Upper lobe of left lung (tissue), 6 donors: ENCODE results near the gene SLC9A9. TPM values are rescaled to one million over a fixed set of nuclear protein-coding genes. Genes with fewer than 3 reads are reported as not detected.

Experiments
- ATAC-seq, 2 donors: fragments of 200-7000 bp; cut with Tn5 transposase; one replicate each; pipeline ENCODE4 v1.9.1; 2022; ENCODE audit warnings: mild to moderate bottlenecking in 2 of 2, moderate library complexity in 2 of 2; ENCODE audit not compliant: low FRiP score in 2 of 2
- DNase-seq, 2 donors: peaks; one replicate each; pipeline ENCODE4 v3.0.0-alpha.2; 2019 to 2020
- H3K27ac ChIP-seq, 4 donors: fragments of 200-600 bp; sonication (generic); one replicate each; pipeline ENCODE4 v1.5.1; 2016 to 2019
- H3K27me3 ChIP-seq, 4 donors: fragments of 200-600 bp; sonication (generic); one replicate each; pipeline ENCODE4 v1.5.1; 2017 to 2019
- H3K36me3 ChIP-seq, 4 donors: fragments of 200-600 bp; sonication (generic); one replicate each; pipeline ENCODE4 v1.5.1; 2016 to 2019
- H3K4me1 ChIP-seq, 4 donors: fragments of 200-600 bp; sonication (generic); one replicate each; pipeline ENCODE4 v1.5.1; 2018 to 2019
- H3K4me3 ChIP-seq, 4 donors: fragments of 200-600 bp; sonication (generic); one replicate each; pipeline ENCODE4 v1.5.1; 2017 to 2019; ENCODE audit warnings: mild to moderate bottlenecking in 2 of 4, moderate library complexity in 1 of 4
- H3K9me3 ChIP-seq, 4 donors: fragments of 200-600 bp; sonication (generic); one replicate each; pipeline ENCODE4 v1.5.1; 2018 to 2019
- CTCF ChIP-seq, 6 experiments: fragments of 450-650 bp in 4 of 6; fragments of 200-600 bp in 2 of 6; sonication (generic) in 2 of 6; IDR thresholded peaks; one replicate each; pipeline ENCODE4 v1.5.1; 2016 to 2019; ENCODE audit warnings: antibody characterized with exemption in 6 of 6
- EP300 ChIP-seq, 4 donors: sonication (generic); formaldehyde crosslinking; IDR thresholded peaks; one replicate each; pipeline ENCODE4 v1.5.1; 2017; ENCODE audit warnings: antibody characterized with exemption in 4 of 4, control low read depth in 2 of 4
- POLR2A ChIP-seq, 4 donors: fragments of 450-650 bp; IDR thresholded peaks; one replicate each; pipeline ENCODE4 v1.5.1; 2016 to 2017; ENCODE audit warnings: antibody characterized with exemption in 4 of 4, mild to moderate bottlenecking in 2 of 4
- POLR2AphosphoS5 ChIP-seq, 2 donors: sonication (generic); formaldehyde crosslinking; IDR thresholded peaks; one replicate each; pipeline ENCODE4 v1.5.1; 2017; ENCODE audit warnings: antibody characterized with exemption in 2 of 2
- WGBS, 2 donors: methylation state at CpG; one replicate each; pipeline ENCODE4 v1.1.5; 2017 to 2018; 5-methylcytosine and 5-hydroxymethylcytosine counted together
- total RNA-seq, 6 donors: library from RNA; depleted of rRNA in 4 of 6; stranded (reverse); fragments of >200 nt in 4 of 6; gene quantifications; one replicate each; pipeline versions ENCODE4 v1.1.0 to v1.2.1, GENCODE V29; 2016 to 2021
- donor health status: DM: no; HTN: no; CAD: no; lungs with moderate emphysema.
- donor health status: DM: no; HTN: yes; CAD: no; lungs with severe emphysema.

Gene SLC9A9
- total RNA-seq, 6 donors from 2014 or later, result 4.2 to 20.4 (median 8.7) TPM

DNA sequence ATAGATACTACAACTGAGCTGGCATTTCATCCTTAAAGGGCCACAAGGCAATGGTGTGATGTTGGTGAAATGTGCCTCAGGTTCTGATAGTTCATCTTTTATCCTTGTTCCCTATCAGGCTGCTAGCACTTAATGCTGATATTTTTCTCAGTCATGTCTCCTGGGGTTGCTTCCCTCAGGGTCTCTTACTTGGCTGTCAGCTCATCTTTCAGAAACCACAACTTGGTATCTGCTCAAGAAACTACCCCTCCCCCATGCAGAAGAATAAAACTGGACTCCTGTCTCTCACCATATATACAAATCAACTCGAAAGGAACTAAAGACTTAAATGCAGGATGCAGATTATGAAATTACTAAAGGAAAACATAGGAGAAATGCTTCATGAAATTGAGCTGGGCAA lies 420.6 kb downstream of the SLC9A9 start:
- no peak for ATAC-seq
- H3K36me3 ChIP-seq, result no peaks in the 10 kb centered on the region
- no peak overlapping the region for H3K4me3 ChIP-seq
- peaks cover 0 to 7% (median 5%) of the 10 kb centered on the region in 4 donors for H3K4me1 ChIP-seq
- TF ChIP-seq EP300 (IDR thresholded peaks at IDR 0.05) (no peak), CTCF (IDR thresholded peaks at IDR 0.05) (no peak), POLR2AphosphoS5 (IDR thresholded peaks at IDR 0.05) (no peak), POLR2A (IDR thresholded peaks at IDR 0.05) (no peak)
- no peak overlapping the region for H3K27ac ChIP-seq
- no peaks in the 10 kb centered on the region for H3K27me3 ChIP-seq
- 68 to 83% methylated on average over 1 of the region's 1 CpG for WGBS, 2 donors
- DNase-seq, result no peak
- H3K9me3 ChIP-seq, result no peaks in the 10 kb centered on the region

GRCh38 chr3:143424874-143425273 lies 423.4 kb downstream of the SLC9A9 start:
- H3K4me1 ChIP-seq, result peaks cover 0 to 3% (median 0%) of the 10 kb centered on the region in 4 donors
- 90 to 97% methylated on average over 1 of the region's 1 CpG for WGBS, 2 donors
- no peaks in the 10 kb centered on the region for H3K36me3 ChIP-seq
- H3K27ac ChIP-seq, result no peak overlapping the region
- ATAC-seq (no peak), DNase-seq (no peak)
- no peaks in the 10 kb centered on the region for H3K27me3 ChIP-seq
- H3K4me3 ChIP-seq, result no peak overlapping the region
- H3K9me3 ChIP-seq, result no peaks in the 10 kb centered on the region
- no peak for TF ChIP-seq POLR2A (IDR thresholded peaks at IDR 0.05)
- no peak for TF ChIP-seq POLR2AphosphoS5 (IDR thresholded peaks at IDR 0.05)

GRCh38 chr3:143421556-143421955 lies 426.7 kb downstream of the SLC9A9 start:
- no peak for TF ChIP-seq EP300 (IDR thresholded peaks at IDR 0.05)
- no peak for TF ChIP-seq POLR2AphosphoS5 (IDR thresholded peaks at IDR 0.05)
- Histone ChIP-seq H3K27me3 (no peaks in the 10 kb centered on the region), H3K4me1 (no peaks in the 10 kb centered on the region), H3K9me3 (no peaks in the 10 kb centered on the region), H3K27ac (no peak overlapping the region), H3K36me3 (no peaks in the 10 kb centered on the region), H3K4me3 (no peak overlapping the region)
- WGBS, 2 donors, result 82 to 85% methylated on average over 3 of the region's 3 CpGs
- DNase-seq (no peak), ATAC-seq (no peak)

- ATAC-seq (no peak), DNase-seq (no peak)
- 94 to 95% methylated on average over 3 of the region's 3 CpGs for WGBS, 2 donors
- TF ChIP-seq POLR2AphosphoS5 (IDR thresholded peaks at IDR 0.05) (no peak), CTCF (IDR thresholded peaks at IDR 0.05) (no peak), EP300 (IDR thresholded peaks at IDR 0.05) (no peak), POLR2A (IDR thresholded peaks at IDR 0.05) (no peak)
- no peaks in the 10 kb centered on the region for H3K27me3 ChIP-seq
- no peak overlapping the region for H3K4me3 ChIP-seq
- no peaks in the 10 kb centered on the region for H3K4me1 ChIP-seq
- no peaks in the 10 kb centered on the region for H3K9me3 ChIP-seq
- no peak overlapping the region for H3K27ac ChIP-seq
- no peaks in the 10 kb centered on the region for H3K36me3 ChIP-seq
Observed at GRCh38 chr3:143419611-143420010, 428.7 kb downstream of the SLC9A9 start.

GRCh38 chr3:143418391-143418790 lies 429.9 kb downstream of the SLC9A9 start:
- Histone ChIP-seq H3K4me1 (no peaks in the 10 kb centered on the region), H3K27me3 (no peaks in the 10 kb centered on the region), H3K36me3 (no peaks in the 10 kb centered on the region), H3K4me3 (no peak overlapping the region), H3K27ac (no peak overlapping the region), H3K9me3 (no peaks in the 10 kb centered on the region)
- no peak for TF ChIP-seq POLR2A (IDR thresholded peaks at IDR 0.05)
- no peak for DNase-seq
- no peak for ATAC-seq
- WGBS, 2 donors, result 91 to 96% methylated on average over 3 of the region's 3 CpGs

- DNase-seq (no peak), ATAC-seq (no peak)
- no peaks in the 10 kb centered on the region for H3K27me3 ChIP-seq
- TF ChIP-seq POLR2A (IDR thresholded peaks at IDR 0.05), result no peak
- TF ChIP-seq EP300 (IDR thresholded peaks at IDR 0.05), result no peak
- TF ChIP-seq POLR2AphosphoS5 (IDR thresholded peaks at IDR 0.05), result no peak
- no peak for TF ChIP-seq CTCF (IDR thresholded peaks at IDR 0.05)
- H3K9me3 ChIP-seq, result no peaks in the 10 kb centered on the region
- no peaks in the 10 kb centered on the region for H3K4me1 ChIP-seq
- no peak overlapping the region for H3K27ac ChIP-seq
- 87 to 88% methylated on average over 2 of the region's 2 CpGs for WGBS, 2 donors
- H3K4me3 ChIP-seq, result no peak overlapping the region
- H3K36me3 ChIP-seq, result no peaks in the 10 kb centered on the region
Observed at GRCh38 chr3:143416229-143416628, 432.0 kb downstream of the SLC9A9 start.
